H1 (cell line): ENCODE data around the gene PHF13. TPM values are rescaled to one million over a fixed set of nuclear protein-coding genes. Genes with fewer than 3 reads are reported as not detected.

Experiments used
- BACH1 ChIP-seq: IDR thresholded peaks from 2 replicates; pipeline ENCODE4 v1.6.1; 2012; ENCODE audit warnings: low read length, improper control_type of control experiment
- CBX5 ChIP-seq: fragments of 300-800, 300-1000 bp; sonication (generic); IDR thresholded peaks from 2 replicates; pipeline ENCODE4 v1.7.1; 2016; ENCODE audit warnings: antibody characterized with exemption, low read length, low read depth
- CEBPB ChIP-seq: IDR thresholded peaks from 2 replicates; pipeline ENCODE4 v1.6.1; 2012; ENCODE audit warnings: low read depth, low read length
- JUN ChIP-seq: IDR thresholded peaks from 2 replicates; pipeline ENCODE4 v1.6.1; 2011; ENCODE audit warnings: low read depth, mild to moderate bottlenecking, improper control_type of control experiment, low read length
- NANOG ChIP-seq: IDR thresholded peaks from 2 replicates; pipeline ENCODE4 v1.6.1; 2011; ENCODE audit warnings: low read length, low read depth, mild to moderate bottlenecking, inconsistent platforms; ENCODE audit not compliant: insufficient read depth, poor library complexity, severe bottlenecking
- SIN3A ChIP-seq, 2 experiments: IDR thresholded peaks in 1 of 2; conservative IDR thresholded peaks in 1 of 2; 2 replicates each; pipeline ENCODE4 v1.6.1; 2011 to 2012; ENCODE audit warnings: low read length in 2 of 2, improper control_type of control experiment in 1 of 2, low read depth in 1 of 2, mild to moderate bottlenecking in 1 of 2
- SIRT6 ChIP-seq: IDR thresholded peaks from one replicate; pipeline ENCODE4 v1.7.1; 2012; ENCODE audit warnings: low read length, inconsistent platforms
- SP1 ChIP-seq: IDR thresholded peaks from 2 replicates; pipeline ENCODE4 v1.6.1; 2011; ENCODE audit warnings: low read depth, low read length
- SP2 ChIP-seq: IDR thresholded peaks from 2 replicates; pipeline ENCODE4 v1.6.1; 2012; ENCODE audit warnings: mild to moderate bottlenecking, low read length, inconsistent platforms
- SRF ChIP-seq: IDR thresholded peaks from 2 replicates; pipeline ENCODE4 v1.6.1; 2011; ENCODE audit warnings: mild to moderate bottlenecking, low read depth, low read length, moderate library complexity
- TAF1 ChIP-seq: IDR thresholded peaks from 2 replicates; pipeline ENCODE4 v1.6.1; 2011; ENCODE audit warnings: mild to moderate bottlenecking, low read depth, low read length
- TBP ChIP-seq: IDR thresholded peaks from 2 replicates; pipeline ENCODE4 v1.6.1; 2011; ENCODE audit warnings: low read depth, low read length, improper control_type of control experiment
- polyA plus RNA-seq, 7 experiments: library from polyadenylated mRNA; depleted of rRNA in 3 of 7; stranded (reverse) in 5 of 7; unstranded in 2 of 7; fragments of >200 nt in 5 of 7; fragments of 200-250 nt in 2 of 7; gene quantifications; 1 replicate in 5 of 7; 2 replicates in 1 of 7; 4 replicates in 1 of 7; pipeline versions ENCODE4 v1.2.1 to v1.2.3, GENCODE V29; 2011 to 2013; ENCODE audit warnings: missing spikeins in 2 of 7, mixed read lengths in 2 of 7
- total RNA-seq: library from RNA; stranded (reverse); fragmentation: NEBNext Ultra II Directional; extraction: Animal tissue kit (Norgen Biotek cat#: 25700); gene quantifications from 2 replicates; pipeline ENCODE4 v1.2.1, GENCODE V29; 2021
- TF ChIP-seq, protein P1 (sequence below): fragments of 300-600 bp; sonication (generic); IDR thresholded peaks from 2 replicates; pipeline ENCODE4 v1.7.1; 2012; ENCODE audit warnings: low read length, moderate library complexity, mild to moderate bottlenecking, inconsistent platforms; ENCODE audit not compliant: insufficient replicate concordance

The PHF13 gene
- total and polyA plus RNA-seq, 2 of the 8 experiments (the other 6 are each of a cell fraction or from before 2014, with no cell fraction given), result 11.7 to 39.6 TPM

- TF ChIP-seq, protein P1, sequence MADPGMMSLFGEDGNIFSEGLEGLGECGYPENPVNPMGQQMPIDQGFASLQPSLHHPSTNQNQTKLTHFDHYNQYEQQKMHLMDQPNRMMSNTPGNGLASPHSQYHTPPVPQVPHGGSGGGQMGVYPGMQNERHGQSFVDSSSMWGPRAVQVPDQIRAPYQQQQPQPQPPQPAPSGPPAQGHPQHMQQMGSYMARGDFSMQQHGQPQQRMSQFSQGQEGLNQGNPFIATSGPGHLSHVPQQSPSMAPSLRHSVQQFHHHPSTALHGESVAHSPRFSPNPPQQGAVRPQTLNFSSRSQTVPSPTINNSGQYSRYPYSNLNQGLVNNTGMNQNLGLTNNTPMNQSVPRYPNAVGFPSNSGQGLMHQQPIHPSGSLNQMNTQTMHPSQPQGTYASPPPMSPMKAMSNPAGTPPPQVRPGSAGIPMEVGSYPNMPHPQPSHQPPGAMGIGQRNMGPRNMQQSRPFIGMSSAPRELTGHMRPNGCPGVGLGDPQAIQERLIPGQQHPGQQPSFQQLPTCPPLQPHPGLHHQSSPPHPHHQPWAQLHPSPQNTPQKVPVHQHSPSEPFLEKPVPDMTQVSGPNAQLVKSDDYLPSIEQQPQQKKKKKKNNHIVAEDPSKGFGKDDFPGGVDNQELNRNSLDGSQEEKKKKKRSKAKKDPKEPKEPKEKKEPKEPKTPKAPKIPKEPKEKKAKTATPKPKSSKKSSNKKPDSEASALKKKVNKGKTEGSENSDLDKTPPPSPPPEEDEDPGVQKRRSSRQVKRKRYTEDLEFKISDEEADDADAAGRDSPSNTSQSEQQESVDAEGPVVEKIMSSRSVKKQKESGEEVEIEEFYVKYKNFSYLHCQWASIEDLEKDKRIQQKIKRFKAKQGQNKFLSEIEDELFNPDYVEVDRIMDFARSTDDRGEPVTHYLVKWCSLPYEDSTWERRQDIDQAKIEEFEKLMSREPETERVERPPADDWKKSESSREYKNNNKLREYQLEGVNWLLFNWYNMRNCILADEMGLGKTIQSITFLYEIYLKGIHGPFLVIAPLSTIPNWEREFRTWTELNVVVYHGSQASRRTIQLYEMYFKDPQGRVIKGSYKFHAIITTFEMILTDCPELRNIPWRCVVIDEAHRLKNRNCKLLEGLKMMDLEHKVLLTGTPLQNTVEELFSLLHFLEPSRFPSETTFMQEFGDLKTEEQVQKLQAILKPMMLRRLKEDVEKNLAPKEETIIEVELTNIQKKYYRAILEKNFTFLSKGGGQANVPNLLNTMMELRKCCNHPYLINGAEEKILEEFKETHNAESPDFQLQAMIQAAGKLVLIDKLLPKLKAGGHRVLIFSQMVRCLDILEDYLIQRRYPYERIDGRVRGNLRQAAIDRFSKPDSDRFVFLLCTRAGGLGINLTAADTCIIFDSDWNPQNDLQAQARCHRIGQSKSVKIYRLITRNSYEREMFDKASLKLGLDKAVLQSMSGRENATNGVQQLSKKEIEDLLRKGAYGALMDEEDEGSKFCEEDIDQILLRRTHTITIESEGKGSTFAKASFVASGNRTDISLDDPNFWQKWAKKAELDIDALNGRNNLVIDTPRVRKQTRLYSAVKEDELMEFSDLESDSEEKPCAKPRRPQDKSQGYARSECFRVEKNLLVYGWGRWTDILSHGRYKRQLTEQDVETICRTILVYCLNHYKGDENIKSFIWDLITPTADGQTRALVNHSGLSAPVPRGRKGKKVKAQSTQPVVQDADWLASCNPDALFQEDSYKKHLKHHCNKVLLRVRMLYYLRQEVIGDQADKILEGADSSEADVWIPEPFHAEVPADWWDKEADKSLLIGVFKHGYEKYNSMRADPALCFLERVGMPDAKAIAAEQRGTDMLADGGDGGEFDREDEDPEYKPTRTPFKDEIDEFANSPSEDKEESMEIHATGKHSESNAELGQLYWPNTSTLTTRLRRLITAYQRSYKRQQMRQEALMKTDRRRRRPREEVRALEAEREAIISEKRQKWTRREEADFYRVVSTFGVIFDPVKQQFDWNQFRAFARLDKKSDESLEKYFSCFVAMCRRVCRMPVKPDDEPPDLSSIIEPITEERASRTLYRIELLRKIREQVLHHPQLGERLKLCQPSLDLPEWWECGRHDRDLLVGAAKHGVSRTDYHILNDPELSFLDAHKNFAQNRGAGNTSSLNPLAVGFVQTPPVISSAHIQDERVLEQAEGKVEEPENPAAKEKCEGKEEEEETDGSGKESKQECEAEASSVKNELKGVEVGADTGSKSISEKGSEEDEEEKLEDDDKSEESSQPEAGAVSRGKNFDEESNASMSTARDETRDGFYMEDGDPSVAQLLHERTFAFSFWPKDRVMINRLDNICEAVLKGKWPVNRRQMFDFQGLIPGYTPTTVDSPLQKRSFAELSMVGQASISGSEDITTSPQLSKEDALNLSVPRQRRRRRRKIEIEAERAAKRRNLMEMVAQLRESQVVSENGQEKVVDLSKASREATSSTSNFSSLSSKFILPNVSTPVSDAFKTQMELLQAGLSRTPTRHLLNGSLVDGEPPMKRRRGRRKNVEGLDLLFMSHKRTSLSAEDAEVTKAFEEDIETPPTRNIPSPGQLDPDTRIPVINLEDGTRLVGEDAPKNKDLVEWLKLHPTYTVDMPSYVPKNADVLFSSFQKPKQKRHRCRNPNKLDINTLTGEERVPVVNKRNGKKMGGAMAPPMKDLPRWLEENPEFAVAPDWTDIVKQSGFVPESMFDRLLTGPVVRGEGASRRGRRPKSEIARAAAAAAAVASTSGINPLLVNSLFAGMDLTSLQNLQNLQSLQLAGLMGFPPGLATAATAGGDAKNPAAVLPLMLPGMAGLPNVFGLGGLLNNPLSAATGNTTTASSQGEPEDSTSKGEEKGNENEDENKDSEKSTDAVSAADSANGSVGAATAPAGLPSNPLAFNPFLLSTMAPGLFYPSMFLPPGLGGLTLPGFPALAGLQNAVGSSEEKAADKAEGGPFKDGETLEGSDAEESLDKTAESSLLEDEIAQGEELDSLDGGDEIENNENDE, result no peak
- TF ChIP-seq TBP (no peak), JUN (no peak), CBX5 (no peak), CEBPB (no peak), SIN3A (conservative IDR thresholded peaks at IDR 0.05 in 1 of 2, IDR thresholded peaks at IDR 0.05 in 1 of 2; ENCODE audit: low read depth in 1 of 2, low read length in 2 of 2) (no peak), SP1 (no peak), TAF1 (no peak), NANOG (no peak), SRF (no peak), SIRT6 (no peak), SP2 (no peak), BACH1 (no peak)
- TF ChIP-seq, all 59 proteins: peak for 0
These were observed 39.5 kb downstream of the PHF13 start (continued) for GRCh38 chr1:6652986-6653385.
